Progenitor cell of endocrine pancreas (in vitro differentiated cells): ENCODE measurements around the gene DNM3. TPM values are rescaled to one million over a fixed set of nuclear protein-coding genes. Genes with fewer than 3 reads are reported as not detected.

ENCODE experiments used
- DNase-seq: peaks from one replicate; pipeline ENCODE4 v3.0.0; 2021; ENCODE audit warnings: low spot score; ENCODE audit not compliant: unreplicated experiment
- H3K27ac Mint-ChIP-seq: 2 replicates; pipeline ENCODE4 v1.8.0; 2021; ENCODE audit warnings: mild to moderate bottlenecking, moderate library complexity, mixed read lengths
- H3K27me3 Mint-ChIP-seq: 2 replicates; pipeline ENCODE4 v1.8.0; 2021; ENCODE audit warnings: mixed read lengths
- H3K36me3 Mint-ChIP-seq: 2 replicates; pipeline ENCODE4 v1.8.0; 2022; ENCODE audit warnings: mixed read lengths; ENCODE audit not compliant: insufficient read depth
- H3K4me1 Mint-ChIP-seq: 2 replicates; pipeline ENCODE4 v1.8.0; 2021; ENCODE audit warnings: low read depth, mixed read lengths
- H3K4me3 Mint-ChIP-seq: 2 replicates; pipeline ENCODE4 v1.8.0; 2021; ENCODE audit warnings: low read depth, mild to moderate bottlenecking, moderate library complexity, mixed read lengths
- H3K9me3 Mint-ChIP-seq: 2 replicates; pipeline ENCODE4 v1.8.0; 2021; ENCODE audit warnings: low read depth, mixed read lengths
- CTCF ChIP-seq: fragments of 200-600 bp; sonication (generic); IDR thresholded peaks from one replicate; pipeline ENCODE4 v1.5.0; 2021; ENCODE audit warnings: antibody characterized with exemption, mild to moderate bottlenecking; ENCODE audit not compliant: unreplicated experiment
- total RNA-seq: library from RNA; stranded (reverse); gene quantifications from 2 replicates; pipeline ENCODE4 v1.2.1, GENCODE V29; 2021

DNM3 gene
- total RNA-seq, 1 donor from 2014 or later, result 0.48 TPM

GRCh38 chr1:172112576-172112975 lies 271.3 kb downstream of the DNM3 start:
- Mint-ChIP-seq H3K4me3 (no peak overlapping the region), H3K27me3 (no peaks in the 10 kb centered on the region), H3K27ac (no peak overlapping the region), H3K36me3 (no peaks in the 10 kb centered on the region), H3K9me3 (no peaks in the 10 kb centered on the region), H3K4me1 (no peaks in the 10 kb centered on the region)
- TF ChIP-seq CTCF, result no peak
- no peak for DNase-seq

GRCh38 chr1:172117800-172118199 lies 276.5 kb downstream of the DNM3 start:
- TF ChIP-seq CTCF, result no peak
- Mint-ChIP-seq H3K27ac (no peak overlapping the region), H3K4me1 (no peaks in the 10 kb centered on the region), H3K27me3 (no peaks in the 10 kb centered on the region), H3K4me3 (no peak overlapping the region), H3K9me3 (peaks cover 6% of the 10 kb centered on the region), H3K36me3 (no peaks in the 10 kb centered on the region)
- no peak for DNase-seq

- Mint-ChIP-seq H3K27ac (no peak overlapping the region), H3K9me3 (peaks cover 6% of the 10 kb centered on the region), H3K4me3 (no peak overlapping the region), H3K4me1 (no peaks in the 10 kb centered on the region), H3K36me3 (no peaks in the 10 kb centered on the region), H3K27me3 (no peaks in the 10 kb centered on the region)
- no peak for DNase-seq
- TF ChIP-seq CTCF, result no peak
These were observed 277.3 kb downstream of the DNM3 start for GRCh38 chr1:172118618-172119017.

GRCh38 chr1:172119184-172119583 lies 277.9 kb downstream of the DNM3 start:
- TF ChIP-seq CTCF, result no peak
- Mint-ChIP-seq H3K4me1 (no peaks in the 10 kb centered on the region), H3K36me3 (no peaks in the 10 kb centered on the region), H3K9me3 (peaks cover 6% of the 10 kb centered on the region), H3K27me3 (no peaks in the 10 kb centered on the region), H3K27ac (no peak overlapping the region), H3K4me3 (no peak overlapping the region)
- no peak for DNase-seq

- Mint-ChIP-seq H3K4me3 (no peak overlapping the region), H3K27ac (no peak overlapping the region), H3K36me3 (no peaks in the 10 kb centered on the region), H3K4me1 (no peaks in the 10 kb centered on the region), H3K27me3 (no peaks in the 10 kb centered on the region), H3K9me3 (peaks cover 6% of the 10 kb centered on the region)
- no peak for DNase-seq
- no peak for TF ChIP-seq CTCF
These were observed 279.1 kb downstream of the DNM3 start for GRCh38 chr1:172120381-172120780.
